IPS DF 6.9 (cell line): ENCODE data around the gene GEMIN4.

Experiments used
- DNase-seq: peaks from one replicate; pipeline ENCODE4 v3.0.0-alpha.2; 2013; ENCODE audit warnings: low read depth, low spot score
- H3K27ac ChIP-seq: one replicate; pipeline ENCODE4 v1.5.1; 2013; ENCODE audit warnings: low read length, control low read depth
- H3K27me3 ChIP-seq: 2 replicates; pipeline ENCODE4 v1.6.1; 2013; ENCODE audit warnings: mild to moderate bottlenecking, low read length; ENCODE audit not compliant: control insufficient read depth, insufficient read depth
- H3K36me3 ChIP-seq: 2 replicates; pipeline ENCODE4 v1.6.1; 2013; ENCODE audit warnings: low read length; ENCODE audit not compliant: control insufficient read depth, insufficient read depth
- H3K4me1 ChIP-seq: 2 replicates; pipeline ENCODE4 v1.6.1; 2013; ENCODE audit warnings: low read length; ENCODE audit not compliant: control insufficient read depth, insufficient read depth
- H3K4me3 ChIP-seq: 2 replicates; pipeline ENCODE4 v1.5.1; 2013; ENCODE audit warnings: mild to moderate bottlenecking, low read length
- H3K9me3 ChIP-seq: 2 replicates; pipeline ENCODE4 v1.6.1; 2013; ENCODE audit warnings: low read length, inconsistent platforms; ENCODE audit not compliant: control insufficient read depth, insufficient read depth
- WGBS: extraction: QIAGEN DNeasy Blood & Tissue Kit; methylation state at CpG from one replicate; pipeline ENCODE4 v1.1.7; 2013; ENCODE audit warnings: mixed read lengths, missing lambda C conversion rate; ENCODE audit not compliant: insufficient read length, insufficient coverage; 5-methylcytosine and 5-hydroxymethylcytosine counted together

The GEMIN4 gene

GRCh38 chr17:742147-742793 is 9.8 kb downstream of the GEMIN4 start:
- no peaks in the 10 kb centered on the region for H3K9me3 ChIP-seq
- H3K4me3 ChIP-seq, result no peak overlapping the region
- H3K4me1 ChIP-seq, result no peaks in the 10 kb centered on the region
- WGBS, result no CpG with 5 or more reads among the region's 11 CpGs
- H3K27ac ChIP-seq, result no peak overlapping the region
- no peak for DNase-seq
- no peaks in the 10 kb centered on the region for H3K27me3 ChIP-seq
- H3K36me3 ChIP-seq, result peaks cover 33% of the 10 kb centered on the region

DNA sequence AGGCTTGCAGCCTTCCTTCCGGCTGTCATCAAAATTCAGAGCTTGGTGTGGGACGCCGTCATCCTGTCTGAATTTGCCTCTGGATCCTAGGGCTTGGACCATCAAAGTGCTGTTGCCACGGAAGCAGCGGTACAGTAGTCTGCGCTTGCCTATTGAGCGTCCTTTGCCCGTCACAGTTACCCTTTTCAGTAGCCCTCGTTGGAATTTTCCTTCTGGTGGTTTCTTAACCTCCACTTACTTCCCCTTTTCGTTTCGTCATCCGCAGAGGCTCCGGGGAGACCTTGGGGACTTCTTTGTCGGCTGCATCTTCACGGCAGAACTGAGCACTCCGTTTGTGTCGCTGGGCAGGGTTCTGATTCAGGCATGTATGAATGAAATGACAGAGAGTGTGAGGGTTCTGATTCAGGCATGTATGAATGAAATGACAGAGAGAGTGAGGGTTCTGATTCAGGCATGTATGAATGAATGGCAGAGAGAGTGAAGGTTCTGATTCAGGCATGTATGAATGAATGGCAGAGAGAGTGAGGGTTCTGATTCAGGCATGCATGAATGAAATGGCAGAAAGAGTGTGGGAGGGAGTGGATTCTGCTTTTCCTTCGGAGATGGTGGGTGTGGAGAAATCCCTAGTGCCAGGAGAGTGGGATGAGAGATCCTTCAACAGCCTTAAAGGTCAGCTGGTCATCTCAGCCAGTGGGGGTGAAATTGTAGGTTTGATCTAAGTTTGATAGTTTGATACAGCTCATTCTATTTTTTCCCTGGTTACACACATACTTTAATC is 11.6 kb downstream of the GEMIN4 start:
- Histone ChIP-seq H3K4me1 (no peaks in the 10 kb centered on the region), H3K27me3 (no peaks in the 10 kb centered on the region), H3K4me3 (no peak overlapping the region), H3K9me3 (no peaks in the 10 kb centered on the region), H3K36me3 (peaks cover 18% of the 10 kb centered on the region), H3K27ac (no peak overlapping the region)
- no peak for DNase-seq
- no CpG with 5 or more reads among the region's 18 CpGs for WGBS

DNA sequence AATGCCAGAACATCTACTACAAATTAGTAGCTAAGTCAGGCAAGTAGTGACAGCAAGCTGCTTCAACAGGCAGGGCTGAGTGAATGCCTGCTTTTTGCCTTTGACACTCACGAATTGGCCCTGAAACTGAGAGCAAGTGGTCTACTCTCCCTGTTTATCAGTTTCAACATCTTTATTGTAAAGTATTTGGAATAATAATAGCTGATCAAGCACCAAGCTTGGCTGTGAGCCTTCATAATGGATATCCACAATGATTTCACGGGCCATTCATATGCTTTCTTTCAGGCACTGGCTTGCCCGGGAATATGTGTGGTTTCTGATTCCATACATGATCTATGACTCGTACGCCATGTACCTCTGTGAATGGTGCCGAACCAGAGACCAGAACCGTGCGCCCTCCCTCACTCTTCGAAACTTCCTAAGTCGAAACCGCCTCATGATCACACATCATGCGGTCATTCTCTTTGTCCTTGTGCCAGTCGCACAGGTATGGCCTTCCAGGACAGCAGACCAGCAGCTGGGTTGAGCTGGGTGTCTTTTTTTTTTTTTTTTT is 14.4 kb downstream of the GEMIN4 start:
- Histone ChIP-seq H3K4me1 (peaks cover 2% of the 10 kb centered on the region; the same call in 1 of the 2 replicates), H3K27ac (no peak overlapping the region), H3K36me3 (peaks cover 10% of the 10 kb centered on the region), H3K9me3 (no peaks in the 10 kb centered on the region), H3K4me3 (no peak overlapping the region), H3K27me3 (0 out of 2 replicates have a peak, but pooled peaks cover 1% of the 10 kb centered on the region)
- WGBS, result no CpG with 5 or more reads among the region's 13 CpGs
- DNase-seq, result no peak

- Histone ChIP-seq H3K4me1 (peaks cover 2% of the 10 kb centered on the region; the same call in 1 of the 2 replicates), H3K9me3 (no peaks in the 10 kb centered on the region), H3K36me3 (no peaks in the 10 kb centered on the region), H3K27ac (no peak overlapping the region), H3K4me3 (no peak overlapping the region; the same call in 1 of the 2 replicates), H3K27me3 (peaks cover 1% of the 10 kb centered on the region; the same call in 1 of the 2 replicates)
- WGBS, result no CpG with 5 or more reads among the region's 10 CpGs
- DNase-seq, result no peak
Observed at GRCh38 chr17:733743-734142, 18.3 kb downstream of the GEMIN4 start.

GRCh38 chr17:732902-733720 is 19.0 kb downstream of the GEMIN4 start:
- Histone ChIP-seq H3K27ac (no peak overlapping the region), H3K9me3 (no peaks in the 10 kb centered on the region), H3K27me3 (peaks cover 1% of the 10 kb centered on the region; the same call in 1 of the 2 replicates), H3K4me1 (peaks cover 2% of the 10 kb centered on the region; the same call in 1 of the 2 replicates), H3K4me3 (peak overlapping the region; percentile 86), H3K36me3 (no peaks in the 10 kb centered on the region)
- WGBS, result no CpG with 5 or more reads among the region's 57 CpGs
- no peak for DNase-seq

DNA sequence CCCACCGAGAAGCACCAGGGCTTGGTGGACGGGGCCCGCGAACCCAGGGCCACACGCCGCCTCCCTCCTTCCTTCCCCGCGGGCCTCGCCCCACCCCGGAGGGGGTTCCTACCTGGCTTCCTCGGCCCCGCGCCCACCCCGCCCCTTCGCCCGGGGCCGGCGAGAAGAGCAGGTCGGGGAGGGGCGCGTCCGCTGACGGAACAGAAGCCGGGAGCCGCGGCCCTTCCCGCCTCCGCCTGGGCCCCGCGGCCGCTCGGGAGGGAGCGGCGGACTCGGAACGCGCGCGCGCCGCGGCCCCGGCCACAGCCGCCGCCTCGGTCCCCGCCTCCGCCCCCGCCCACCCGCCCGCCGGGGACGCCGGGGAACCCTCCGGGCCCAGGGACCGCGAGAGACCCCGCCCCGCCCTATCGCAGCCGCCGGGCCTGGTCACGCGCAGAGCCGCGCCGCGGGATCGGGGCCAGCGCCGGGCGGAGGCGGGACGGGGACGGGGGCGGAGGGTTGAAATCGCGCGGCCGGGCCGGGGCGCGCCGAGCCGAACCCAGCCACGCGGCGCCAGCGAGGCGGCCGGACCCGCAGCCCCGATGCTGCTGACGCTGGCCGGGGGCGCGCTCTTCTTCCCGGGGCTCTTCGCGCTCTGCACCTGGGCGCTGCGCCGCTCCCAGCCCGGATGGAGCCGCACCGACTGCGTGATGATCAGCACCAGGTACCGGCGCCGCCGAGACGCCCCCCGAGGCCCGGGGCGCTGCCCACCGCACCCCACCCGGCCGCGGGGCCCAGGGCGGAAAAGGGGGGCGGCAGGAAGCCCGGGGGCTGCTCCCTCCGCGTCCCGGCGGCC is 19.8 kb downstream of the GEMIN4 start, which contains the start of gene TLCD3A:
Gene TLCD3A, plus strand, starts transcription at position 530 of the 835 bp plus-strand sequence. Its CDS starts 52 bp downstream, at position 582.
- Histone ChIP-seq H3K9me3 (no peaks in the 10 kb centered on the region), H3K4me1 (peaks cover 2% of the 10 kb centered on the region; the same call in 1 of the 2 replicates), H3K36me3 (no peaks in the 10 kb centered on the region), H3K27ac (no peak within 1 kb of the TSS), H3K4me3 (peak within 1 kb of the TSS; percentile 86), H3K27me3 (peaks cover 1% of the 10 kb centered on the region; the same call in 1 of the 2 replicates)
- no peak for DNase-seq
- no CpG with 5 or more reads among the region's 126 CpGs for WGBS

- DNase-seq, result no peak
- Histone ChIP-seq H3K36me3 (no peaks in the 10 kb centered on the region), H3K27me3 (peaks cover 1% of the 10 kb centered on the region; the same call in 1 of the 2 replicates), H3K4me1 (peaks cover 3% of the 10 kb centered on the region; the same call in 1 of the 2 replicates), H3K27ac (no peak overlapping the region), H3K4me3 (peak overlapping the region; percentile 86; the same call in 1 of the 2 replicates), H3K9me3 (no peaks in the 10 kb centered on the region)
- no CpG with 5 or more reads among the region's 26 CpGs for WGBS
Observed at GRCh38 chr17:731644-732066, 20.4 kb downstream of the GEMIN4 start.

DNA sequence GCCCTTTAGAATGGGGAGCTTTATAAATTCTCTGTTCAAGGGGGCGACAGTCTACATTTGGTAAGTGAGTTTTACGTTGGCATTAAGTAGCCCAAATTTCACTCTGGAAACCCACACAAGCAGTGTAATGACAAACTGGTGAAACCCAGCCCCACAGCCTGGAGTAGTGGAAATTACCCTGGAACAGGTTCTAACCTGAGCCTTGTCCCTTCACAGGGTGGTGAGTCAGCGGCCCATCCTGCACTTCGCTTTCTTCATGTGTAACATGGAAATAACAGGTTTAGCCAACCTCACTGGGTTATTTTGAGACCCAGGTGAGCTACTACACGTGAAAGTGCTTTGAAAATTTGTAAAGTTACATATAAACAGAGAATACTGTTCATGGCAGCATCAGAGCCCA is 23.2 kb downstream of the GEMIN4 start:
- peaks cover 6% of the 10 kb centered on the region; the same call in 1 of the 2 replicates for H3K4me1 ChIP-seq
- no CpG with 5 or more reads among the region's 5 CpGs for WGBS

GRCh38 chr17:726271-726919 is 25.7 kb downstream of the GEMIN4 start:
- no peaks in the 10 kb centered on the region for H3K36me3 ChIP-seq
- H3K4me3 ChIP-seq, result no peak overlapping the region
- DNase-seq, result no peak
- peaks cover 4% of the 10 kb centered on the region; the same call in 1 of the 2 replicates for H3K4me1 ChIP-seq
- H3K27me3 ChIP-seq, result no peaks in the 10 kb centered on the region; the same call in 1 of the 2 replicates
- H3K9me3 ChIP-seq, result no peaks in the 10 kb centered on the region
- WGBS, result no CpG with 5 or more reads among the region's 20 CpGs
- no peak overlapping the region for H3K27ac ChIP-seq

More for the DNA sequence above, 23.2 kb downstream of the GEMIN4 start:
- H3K27me3 ChIP-seq, result peaks cover 1% of the 10 kb centered on the region; the same call in 1 of the 2 replicates
- no peak overlapping the region for H3K4me3 ChIP-seq
- no peaks in the 10 kb centered on the region for H3K36me3 ChIP-seq
- no peaks in the 10 kb centered on the region for H3K9me3 ChIP-seq
- DNase-seq, result no peak
- no peak overlapping the region for H3K27ac ChIP-seq
